PFSK-1 (cell line): ENCODE results near the gene DMRTA2.

ENCODE experiments used
- POLR2AphosphoS5 ChIP-seq: IDR thresholded peaks from 2 replicates; pipeline ENCODE4 v1.6.1; 2012; ENCODE audit warnings: low read depth, mild to moderate bottlenecking, control low read depth, low read length, moderate library complexity
- SIN3A ChIP-seq: IDR thresholded peaks from 2 replicates; pipeline ENCODE4 v1.6.1; 2012; ENCODE audit warnings: mild to moderate bottlenecking, low read length, moderate library complexity, borderline replicate concordance; ENCODE audit not compliant: insufficient read depth
- TAF1 ChIP-seq: IDR thresholded peaks from 2 replicates; pipeline ENCODE4 v1.6.1; 2012; ENCODE audit warnings: low read length, control low read depth, borderline replicate concordance; ENCODE audit not compliant: insufficient read depth
- TF ChIP-seq, protein P1 (sequence below), 2 experiments: IDR thresholded peaks; 2 replicates each; pipeline versions ENCODE4 v1.6.1 to v1.8.0; 2011 to 2012; ENCODE audit warnings: low read depth in 2 of 2, low read length in 2 of 2, control low read depth in 1 of 2, inconsistent platforms in 1 of 2, mild to moderate bottlenecking in 1 of 2, moderate library complexity in 1 of 2; ENCODE audit not compliant: insufficient read depth in 1 of 2

DNA sequence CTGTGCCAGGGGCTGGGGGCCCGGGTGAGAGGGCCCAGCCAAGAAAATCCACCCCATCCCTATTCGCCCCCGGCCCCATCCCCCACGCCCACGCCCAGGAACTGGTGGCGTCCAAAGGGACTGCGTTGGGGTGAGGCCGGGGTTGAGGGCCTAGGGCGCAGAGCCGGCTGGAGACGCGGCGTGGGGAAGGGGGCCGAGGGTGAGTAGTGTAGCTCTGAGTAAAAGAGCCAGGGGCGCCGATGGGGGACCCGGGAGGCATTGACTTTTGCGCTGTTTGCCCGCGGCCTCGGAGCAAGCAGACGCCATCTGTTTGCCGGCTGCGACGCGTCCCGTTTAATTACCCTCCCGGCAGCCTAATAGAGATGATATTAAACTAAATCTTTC, 3.5 kb upstream of the DMRTA2 start:
- TF ChIP-seq POLR2AphosphoS5 (no peak), TAF1 (no peak), SIN3A (no peak)
- TF ChIP-seq, protein P1, sequence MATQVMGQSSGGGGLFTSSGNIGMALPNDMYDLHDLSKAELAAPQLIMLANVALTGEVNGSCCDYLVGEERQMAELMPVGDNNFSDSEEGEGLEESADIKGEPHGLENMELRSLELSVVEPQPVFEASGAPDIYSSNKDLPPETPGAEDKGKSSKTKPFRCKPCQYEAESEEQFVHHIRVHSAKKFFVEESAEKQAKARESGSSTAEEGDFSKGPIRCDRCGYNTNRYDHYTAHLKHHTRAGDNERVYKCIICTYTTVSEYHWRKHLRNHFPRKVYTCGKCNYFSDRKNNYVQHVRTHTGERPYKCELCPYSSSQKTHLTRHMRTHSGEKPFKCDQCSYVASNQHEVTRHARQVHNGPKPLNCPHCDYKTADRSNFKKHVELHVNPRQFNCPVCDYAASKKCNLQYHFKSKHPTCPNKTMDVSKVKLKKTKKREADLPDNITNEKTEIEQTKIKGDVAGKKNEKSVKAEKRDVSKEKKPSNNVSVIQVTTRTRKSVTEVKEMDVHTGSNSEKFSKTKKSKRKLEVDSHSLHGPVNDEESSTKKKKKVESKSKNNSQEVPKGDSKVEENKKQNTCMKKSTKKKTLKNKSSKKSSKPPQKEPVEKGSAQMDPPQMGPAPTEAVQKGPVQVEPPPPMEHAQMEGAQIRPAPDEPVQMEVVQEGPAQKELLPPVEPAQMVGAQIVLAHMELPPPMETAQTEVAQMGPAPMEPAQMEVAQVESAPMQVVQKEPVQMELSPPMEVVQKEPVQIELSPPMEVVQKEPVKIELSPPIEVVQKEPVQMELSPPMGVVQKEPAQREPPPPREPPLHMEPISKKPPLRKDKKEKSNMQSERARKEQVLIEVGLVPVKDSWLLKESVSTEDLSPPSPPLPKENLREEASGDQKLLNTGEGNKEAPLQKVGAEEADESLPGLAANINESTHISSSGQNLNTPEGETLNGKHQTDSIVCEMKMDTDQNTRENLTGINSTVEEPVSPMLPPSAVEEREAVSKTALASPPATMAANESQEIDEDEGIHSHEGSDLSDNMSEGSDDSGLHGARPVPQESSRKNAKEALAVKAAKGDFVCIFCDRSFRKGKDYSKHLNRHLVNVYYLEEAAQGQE (IDR thresholded peaks at IDR 0.05; ENCODE audit: insufficient read depth in 1 of 2, low read depth in 2 of 2, low read length in 2 of 2) = no peak
